Measurements from ENCODE around the gene STK32C. TPM values are rescaled to one million over a fixed set of nuclear protein-coding genes. Genes with fewer than 3 reads are reported as not detected.

Gene STK32C
- polyA plus RNA-seq, 2 of the 4 experiments (the other 2 are of a cell fraction) = 29.9 to 43.6 TPM

DNA sequence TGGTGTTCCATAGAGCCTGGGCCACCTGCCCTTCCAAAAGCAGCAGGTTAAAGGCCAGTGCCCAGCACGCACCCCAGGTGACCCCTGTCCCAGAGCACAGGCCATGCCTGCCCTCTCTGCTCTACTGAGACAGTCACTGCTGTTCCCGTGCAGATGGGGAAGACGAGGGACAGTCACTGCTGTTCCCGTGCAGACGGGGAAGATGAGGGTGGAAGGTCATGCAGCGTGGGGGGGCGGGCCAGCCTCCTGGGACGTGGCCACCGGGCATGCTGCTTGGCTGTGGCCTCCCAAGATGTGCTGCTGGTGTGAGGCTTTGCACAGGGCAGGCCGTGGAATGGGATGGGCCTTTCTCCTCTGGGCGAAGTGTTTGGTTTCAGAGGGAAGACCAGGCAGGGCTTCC is 42.6 kb upstream of the STK32C start:
- DNase-seq (ENCODE audit: low read depth in 1 of 2, low spot score in 1 of 2) (no peak), ATAC-seq (no peak), FAIRE-seq (no peak)
- Histone ChIP-seq H3K4me1 (no peaks in the 10 kb centered on the region), H3K4me2 (no peak overlapping the region), H3K4me3 (no peak overlapping the region), H3K9me3 (no peaks in the 10 kb centered on the region), H3K27ac (no peak overlapping the region)
- ChIA-PET CTCF (interaction anchor here (0.9 to 3.3 kb wide), 12 partner anchors 8 to 130 kb away, joined by 3 to 34 read pairs (median 5); no protein-coding TSS in a partner anchor), POLR2A (no interaction called here)
- WGBS (ENCODE audit: missing lambda C conversion rate) = 92% methylated on average over 10 of the region's 11 CpGs
- no peak for TF ChIP-seq HOXB13 (CRISPR knock-in tag; IDR thresholded peaks at IDR 0.05; ENCODE audit: low read depth)

DNA sequence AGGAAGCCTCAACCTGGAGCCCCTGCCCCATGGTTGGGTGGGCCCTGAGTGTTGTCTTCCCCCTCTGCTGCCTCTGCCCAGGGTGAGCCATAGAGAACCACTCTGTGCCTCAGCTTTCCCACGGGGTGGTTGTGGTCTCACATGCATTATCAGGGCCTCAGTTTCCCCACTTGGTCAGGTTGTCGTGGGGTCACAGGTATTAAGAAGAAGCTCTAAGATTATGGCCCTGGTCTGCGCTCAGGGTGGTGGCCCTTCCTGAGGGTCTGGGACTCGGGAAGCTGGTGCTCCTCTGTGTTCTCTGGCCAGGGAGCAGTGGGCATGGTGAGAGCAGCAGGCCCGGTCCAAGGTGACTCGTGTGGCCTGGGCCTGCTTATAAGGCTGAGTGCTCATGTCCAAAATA is 42.0 kb upstream of the STK32C start:
- Histone ChIP-seq H3K9me3 (no peaks in the 10 kb centered on the region), H3K27ac (no peak overlapping the region), H3K4me3 (no peak overlapping the region), H3K4me1 (no peaks in the 10 kb centered on the region), H3K4me2 (no peak overlapping the region)
- ATAC-seq = no peak
- ChIA-PET CTCF (interaction anchor here (0.9 to 3.3 kb wide), 7 partner anchors 11 to 127 kb away, joined by 3 to 34 read pairs (median 7); no protein-coding TSS in a partner anchor), POLR2A (no interaction called here)
- FAIRE-seq = no peak
- DNase-seq (ENCODE audit: low read depth in 1 of 2, low spot score in 1 of 2) = no peak
- WGBS (ENCODE audit: missing lambda C conversion rate) = 69% methylated on average over 5 of the region's 6 CpGs
- TF ChIP-seq HOXB13 (CRISPR knock-in tag; IDR thresholded peaks at IDR 0.05; ENCODE audit: low read depth) (no peak), CEBPB (IDR thresholded peaks at IDR 0.05) (no peak), POLR2A (IDR thresholded peaks at IDR 0.05; ENCODE audit: low read length) (no peak), MAZ (IDR thresholded peaks at IDR 0.05; ENCODE audit: borderline replicate concordance, low read depth, low read length) (no peak), CBX8 (IDR thresholded peaks at IDR 0.05) (no peak), HOXB5 (CRISPR knock-in tag; IDR thresholded peaks at IDR 0.05) (no peak), RFX5 (IDR thresholded peaks at IDR 0.05) (no peak), ZC3H11A (IDR thresholded peaks at IDR 0.05) (no peak), EHMT2 (IDR thresholded peaks at IDR 0.05; ENCODE audit: low read depth) (no peak), JUN (IDR thresholded peaks at IDR 0.05) (no peak), SMC3 (IDR thresholded peaks at IDR 0.05) (no peak), NR3C1 (IDR thresholded peaks at IDR 0.05) (no peak), POLR2AphosphoS2 (conservative IDR thresholded peaks at IDR 0.05; ENCODE audit: low read length) (no peak)
- TF ChIP-seq, protein P1, sequence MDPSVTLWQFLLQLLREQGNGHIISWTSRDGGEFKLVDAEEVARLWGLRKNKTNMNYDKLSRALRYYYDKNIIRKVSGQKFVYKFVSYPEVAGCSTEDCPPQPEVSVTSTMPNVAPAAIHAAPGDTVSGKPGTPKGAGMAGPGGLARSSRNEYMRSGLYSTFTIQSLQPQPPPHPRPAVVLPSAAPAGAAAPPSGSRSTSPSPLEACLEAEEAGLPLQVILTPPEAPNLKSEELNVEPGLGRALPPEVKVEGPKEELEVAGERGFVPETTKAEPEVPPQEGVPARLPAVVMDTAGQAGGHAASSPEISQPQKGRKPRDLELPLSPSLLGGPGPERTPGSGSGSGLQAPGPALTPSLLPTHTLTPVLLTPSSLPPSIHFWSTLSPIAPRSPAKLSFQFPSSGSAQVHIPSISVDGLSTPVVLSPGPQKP (IDR thresholded peaks at IDR 0.05; ENCODE audit: low read depth, low read length) = no peak
- TF ChIP-seq, protein P2, sequence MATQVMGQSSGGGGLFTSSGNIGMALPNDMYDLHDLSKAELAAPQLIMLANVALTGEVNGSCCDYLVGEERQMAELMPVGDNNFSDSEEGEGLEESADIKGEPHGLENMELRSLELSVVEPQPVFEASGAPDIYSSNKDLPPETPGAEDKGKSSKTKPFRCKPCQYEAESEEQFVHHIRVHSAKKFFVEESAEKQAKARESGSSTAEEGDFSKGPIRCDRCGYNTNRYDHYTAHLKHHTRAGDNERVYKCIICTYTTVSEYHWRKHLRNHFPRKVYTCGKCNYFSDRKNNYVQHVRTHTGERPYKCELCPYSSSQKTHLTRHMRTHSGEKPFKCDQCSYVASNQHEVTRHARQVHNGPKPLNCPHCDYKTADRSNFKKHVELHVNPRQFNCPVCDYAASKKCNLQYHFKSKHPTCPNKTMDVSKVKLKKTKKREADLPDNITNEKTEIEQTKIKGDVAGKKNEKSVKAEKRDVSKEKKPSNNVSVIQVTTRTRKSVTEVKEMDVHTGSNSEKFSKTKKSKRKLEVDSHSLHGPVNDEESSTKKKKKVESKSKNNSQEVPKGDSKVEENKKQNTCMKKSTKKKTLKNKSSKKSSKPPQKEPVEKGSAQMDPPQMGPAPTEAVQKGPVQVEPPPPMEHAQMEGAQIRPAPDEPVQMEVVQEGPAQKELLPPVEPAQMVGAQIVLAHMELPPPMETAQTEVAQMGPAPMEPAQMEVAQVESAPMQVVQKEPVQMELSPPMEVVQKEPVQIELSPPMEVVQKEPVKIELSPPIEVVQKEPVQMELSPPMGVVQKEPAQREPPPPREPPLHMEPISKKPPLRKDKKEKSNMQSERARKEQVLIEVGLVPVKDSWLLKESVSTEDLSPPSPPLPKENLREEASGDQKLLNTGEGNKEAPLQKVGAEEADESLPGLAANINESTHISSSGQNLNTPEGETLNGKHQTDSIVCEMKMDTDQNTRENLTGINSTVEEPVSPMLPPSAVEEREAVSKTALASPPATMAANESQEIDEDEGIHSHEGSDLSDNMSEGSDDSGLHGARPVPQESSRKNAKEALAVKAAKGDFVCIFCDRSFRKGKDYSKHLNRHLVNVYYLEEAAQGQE (IDR thresholded peaks at IDR 0.05) = no peak
- TF ChIP-seq, protein P3, sequence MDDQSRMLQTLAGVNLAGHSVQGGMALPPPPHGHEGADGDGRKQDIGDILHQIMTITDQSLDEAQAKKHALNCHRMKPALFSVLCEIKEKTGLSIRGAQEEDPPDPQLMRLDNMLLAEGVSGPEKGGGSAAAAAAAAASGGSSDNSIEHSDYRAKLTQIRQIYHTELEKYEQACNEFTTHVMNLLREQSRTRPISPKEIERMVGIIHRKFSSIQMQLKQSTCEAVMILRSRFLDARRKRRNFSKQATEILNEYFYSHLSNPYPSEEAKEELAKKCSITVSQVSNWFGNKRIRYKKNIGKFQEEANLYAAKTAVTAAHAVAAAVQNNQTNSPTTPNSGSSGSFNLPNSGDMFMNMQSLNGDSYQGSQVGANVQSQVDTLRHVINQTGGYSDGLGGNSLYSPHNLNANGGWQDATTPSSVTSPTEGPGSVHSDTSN (IDR thresholded peaks at IDR 0.05) = no peak
- TF ChIP-seq, protein P4, sequence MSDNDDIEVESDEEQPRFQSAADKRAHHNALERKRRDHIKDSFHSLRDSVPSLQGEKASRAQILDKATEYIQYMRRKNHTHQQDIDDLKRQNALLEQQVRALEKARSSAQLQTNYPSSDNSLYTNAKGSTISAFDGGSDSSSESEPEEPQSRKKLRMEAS (IDR thresholded peaks at IDR 0.05) = no peak

DNA sequence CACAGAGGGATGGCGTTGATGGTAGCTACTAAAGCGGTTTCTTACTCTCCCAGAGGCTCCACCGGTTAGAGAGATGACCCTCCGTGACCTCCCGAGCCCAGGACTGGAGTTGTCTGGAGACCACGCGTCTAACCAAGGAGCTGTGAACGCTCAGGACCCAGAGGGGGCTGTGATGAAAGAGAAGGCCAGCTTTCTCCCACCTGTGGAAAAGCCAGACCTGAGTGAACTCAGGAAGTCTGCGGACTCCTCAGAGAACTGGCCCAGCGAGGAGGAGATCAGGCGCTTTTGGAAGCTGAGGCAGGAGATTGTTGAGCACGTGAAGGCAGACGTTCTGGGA is 40.1 kb upstream of the STK32C start:
- no peak overlapping the region for H3K4me3 ChIP-seq
- no peaks in the 10 kb centered on the region for H3K4me1 ChIP-seq
- TF ChIP-seq CEBPB (IDR thresholded peaks at IDR 0.05) (no peak), PHF8 (IDR thresholded peaks at IDR 0.05; ENCODE audit: borderline replicate concordance, low read depth) (no peak), NPAS2 (CRISPR knock-in tag; IDR thresholded peaks at IDR 0.05; ENCODE audit: borderline replicate concordance) (no peak), GATA3 (IDR thresholded peaks at IDR 0.05; ENCODE audit: borderline replicate concordance) (no peak)
- 91% methylated on average over 13 of the region's 13 CpGs for WGBS (ENCODE audit: missing lambda C conversion rate)
- H3K4me2 ChIP-seq = no peak overlapping the region
- CTCF ChIA-PET = interaction anchor here (0.6 to 1.6 kb wide), 3 partner anchors 12 to 125 kb away, joined by 3 to 9 read pairs (median 4); no protein-coding TSS in a partner anchor
- DNase-seq (ENCODE audit: low read depth in 1 of 2, low spot score in 1 of 2) = no peak
- POLR2A ChIA-PET = no interaction called here
- no peak overlapping the region for H3K27ac ChIP-seq
- no peak for FAIRE-seq
- H3K9me3 ChIP-seq = no peaks in the 10 kb centered on the region
- no peak for ATAC-seq

Measured in A549 (cell line).